Non-pigmented ciliary epithelial cell (primary cell): ENCODE measurements around the gene TBL3.
"Not testable (repeated sequence)": the region's sequence is repeated elsewhere in the genome, so short reads cannot be mapped to it uniquely, and the experiment has no call there.

Experiments
- DNase-seq: peaks from one replicate; pipeline ENCODE4 v3.0.0-alpha.2; 2010; ENCODE audit warnings: low read depth

Gene TBL3

GRCh38 chr16:1999866-2000514, 28.1 kb downstream of the TBL3 start:
- no peak for DNase-seq

- DNase-seq: no peak
These were observed 29.2 kb downstream of the TBL3 start for GRCh38 chr16:2001035-2001434.

- DNase-seq: no peak
These were observed 29.9 kb downstream of the TBL3 start for GRCh38 chr16:2001456-2002355.

- DNase-seq: no peak
These were observed 30.8 kb downstream of the TBL3 start for GRCh38 chr16:2002406-2003230.

- no peak for DNase-seq
These were observed 31.5 kb downstream of the TBL3 start for GRCh38 chr16:2003231-2003826.

GRCh38 chr16:2003827-2004641, 32.2 kb downstream of the TBL3 start:
- no peak for DNase-seq

GRCh38 chr16:2004795-2005517, 33.1 kb downstream of the TBL3 start:
- DNase-seq: no peak

- no peak for DNase-seq
These were observed 33.8 kb downstream of the TBL3 start for GRCh38 chr16:2005646-2006045.

GRCh38 chr16:2006317-2006716, 34.5 kb downstream of the TBL3 start:
- no peak for DNase-seq

GRCh38 chr16:2007081-2007836, 35.4 kb downstream of the TBL3 start:
- DNase-seq: no peak

GRCh38 chr16:2008009-2008526, 36.2 kb downstream of the TBL3 start:
- no peak for DNase-seq

GRCh38 chr16:2008631-2009163, 36.8 kb downstream of the TBL3 start:
- no peak for DNase-seq

- no peak for DNase-seq
These were observed 37.4 kb downstream of the TBL3 start for GRCh38 chr16:2009164-2009711.

- DNase-seq: no peak
These were observed 38.1 kb downstream of the TBL3 start, which contains the start of gene ZNF598 for GRCh38 chr16:2009791-2010510. Gene ZNF598 (minus strand): TSS chr16:2009821.

- DNase-seq: not testable (repeated sequence)
These were observed 39.9 kb downstream of the TBL3 start for GRCh38 chr16:2011726-2012125.

GRCh38 chr16:2013527-2013926, 41.7 kb downstream of the TBL3 start:
- DNase-seq: no peak

GRCh38 chr16:2015117-2015946, 43.5 kb downstream of the TBL3 start:
- no peak for DNase-seq

- no peak for DNase-seq
These were observed 44.0 kb downstream of the TBL3 start for GRCh38 chr16:2015947-2016208.
